H1 (cell line): Measurements from ENCODE around the gene BABAM1. TPM values are rescaled to one million over a fixed set of nuclear protein-coding genes. Genes with fewer than 3 reads are reported as not detected.

Experiments used
- CTCF ChIA-PET: fragments of 300-600 bp; sonication (Branson Sonifier 250); formaldehyde crosslinking; loops from one replicate; lab custom pipeline; 2021; ENCODE audit not compliant: partially characterized antibody; lab: Charles Lee
- POLR2A ChIA-PET: fragments of 300-600 bp; sonication (Branson Sonifier 250); formaldehyde crosslinking; loops from one replicate; lab custom pipeline; 2021; ENCODE audit warnings: inconsistent platforms; ENCODE audit not compliant: partially characterized antibody; lab: Charles Lee
- DNase-seq, 2 experiments: peaks; one replicate each; pipeline versions ENCODE4 v3.0.0 to v3.0.0-alpha.2; 2010 to 2022; ENCODE audit warnings: low spot score in 2 of 2, low read depth in 1 of 2, mixed read lengths in 1 of 2
- FAIRE-seq: peaks from 2 replicates; lab custom pipeline; 2011; peaks lifted over from hg19 to GRCh38; lab: Jason Lieb, UNC
- H2AFZ ChIP-seq: 2 replicates; pipeline ENCODE4 v1.8.1; 2012; ENCODE audit warnings: low read length, inconsistent platforms
- H2AK5ac ChIP-seq: 2 replicates; pipeline ENCODE4 v1.6.1; 2013; ENCODE audit warnings: low read depth, low read length
- H2BK120ac ChIP-seq: replicated peaks from 2 replicates; pipeline ENCODE3; 2013; ENCODE audit warnings: low read depth, low read length, inconsistent platforms
- H2BK12ac ChIP-seq: 2 replicates; pipeline ENCODE4 v1.6.1; 2013; ENCODE audit warnings: low read depth, low read length
- H2BK15ac ChIP-seq: 2 replicates; pipeline ENCODE4 v1.6.1; 2013; ENCODE audit warnings: low read length
- H2BK20ac ChIP-seq: 2 replicates; pipeline ENCODE4 v1.6.1; 2013; ENCODE audit warnings: low read length
- H2BK5ac ChIP-seq: 2 replicates; pipeline ENCODE4 v1.6.1; 2013; ENCODE audit warnings: low read depth, low read length
- H3K14ac ChIP-seq: 2 replicates; pipeline ENCODE4 v1.6.1; 2013; ENCODE audit warnings: inconsistent platforms; ENCODE audit not compliant: insufficient read length
- H3K18ac ChIP-seq: 2 replicates; pipeline ENCODE4 v1.6.1; 2013; ENCODE audit warnings: low read length; ENCODE audit errors: extremely low read depth
- H3K23ac ChIP-seq: 2 replicates; pipeline ENCODE4 v1.6.1; 2013; ENCODE audit warnings: inconsistent platforms; ENCODE audit not compliant: insufficient read length
- H3K23me2 ChIP-seq: 2 replicates; pipeline ENCODE4 v1.6.1; 2013; ENCODE audit warnings: low read depth, low read length
- H3K27ac ChIP-seq: 2 replicates; pipeline ENCODE4 v1.6.1; 2011; ENCODE audit warnings: low read depth, low read length, inconsistent platforms
- H3K27me3 ChIP-seq, 4 experiments: replicated peaks in 1 of 4; 1 replicate in 1 of 4; 2 replicates in 3 of 4; pipeline versions ENCODE4 v1.6.1 to v1.8.1; 2011 to 2013; ENCODE audit warnings: low read length in 3 of 4, mild to moderate bottlenecking in 3 of 4, inconsistent platforms in 2 of 4, mixed read lengths in 2 of 4, moderate library complexity in 1 of 4; ENCODE audit not compliant: control insufficient read depth in 3 of 4, insufficient read depth in 3 of 4; ENCODE audit errors: extremely low read depth in 1 of 4
- H3K36me3 ChIP-seq, 4 experiments: 2 replicates each; pipeline versions ENCODE4 v1.6.1 to v1.8.1; 2011 to 2013; ENCODE audit warnings: mild to moderate bottlenecking in 4 of 4, low read length in 3 of 4, moderate library complexity in 2 of 4, control low read depth in 1 of 4, inconsistent platforms in 1 of 4; ENCODE audit not compliant: insufficient read depth in 4 of 4, control insufficient read depth in 2 of 4
- H3K4ac ChIP-seq: replicated peaks from 2 replicates; pipeline ENCODE3; 2013; ENCODE audit warnings: low read length, low read depth, mixed read lengths, inconsistent platforms; ENCODE audit not compliant: insufficient read length
- H3K4me1 ChIP-seq, 4 experiments: replicated peaks in 1 of 4; 1 replicate in 1 of 4; 2 replicates in 3 of 4; pipeline versions ENCODE4 v1.6.1 to v1.8.1; 2011 to 2013; ENCODE audit warnings: low read length in 3 of 4, inconsistent platforms in 2 of 4, mixed read lengths in 1 of 4; ENCODE audit not compliant: insufficient read depth in 4 of 4, control insufficient read depth in 3 of 4
- H3K4me2 ChIP-seq, 2 experiments: 2 replicates each; pipeline versions ENCODE4 v1.6.1 to v1.8.1; 2011 to 2013; ENCODE audit warnings: low read depth in 2 of 2, low read length in 2 of 2, control low read depth in 1 of 2, inconsistent platforms in 1 of 2, mild to moderate bottlenecking in 1 of 2; ENCODE audit not compliant: insufficient read depth in 1 of 2
- H3K4me3 ChIP-seq, 4 experiments: fragments of 200-600, 300-600 bp in 1 of 4; sonication (generic), shearing (Covaris generic), sonication (Bioruptor Twin) in 1 of 4; 2 replicates each; pipeline versions ENCODE4 v1.5.1 to v1.8.1; 2011 to 2016; ENCODE audit warnings: low read length in 4 of 4, low read depth in 3 of 4, control low read depth in 2 of 4, inconsistent platforms in 2 of 4, mild to moderate bottlenecking in 2 of 4, mixed read lengths in 1 of 4, moderate library complexity in 1 of 4; ENCODE audit not compliant: insufficient read depth in 2 of 4; ENCODE audit errors: extremely low read depth in 1 of 4
- H3K56ac ChIP-seq: replicated peaks from 2 replicates; pipeline ENCODE3; 2013; ENCODE audit warnings: low read depth, mild to moderate bottlenecking, mixed read lengths, low read length, inconsistent platforms; ENCODE audit not compliant: insufficient read length
- H3K79me1 ChIP-seq: 2 replicates; pipeline ENCODE4 v1.6.1; 2013; ENCODE audit warnings: low read depth, low read length, control low read depth
- H3K79me2 ChIP-seq, 2 experiments: 2 replicates each; pipeline versions ENCODE4 v1.6.1 to v1.8.1; 2012 to 2013; ENCODE audit warnings: low read length in 2 of 2, mild to moderate bottlenecking in 2 of 2, inconsistent platforms in 1 of 2; ENCODE audit not compliant: insufficient read depth in 2 of 2, control insufficient read depth in 1 of 2
- H3K9ac ChIP-seq, 4 experiments: replicated peaks in 1 of 4; 1 replicate in 1 of 4; 2 replicates in 3 of 4; pipeline versions ENCODE4 v1.6.1 to v1.8.1; 2011 to 2013; ENCODE audit warnings: low read depth in 3 of 4, low read length in 3 of 4, control low read depth in 2 of 4, mild to moderate bottlenecking in 2 of 4, moderate library complexity in 2 of 4, inconsistent platforms in 1 of 4; ENCODE audit errors: extremely low read depth in 1 of 4
- H3K9me3 ChIP-seq, 2 experiments: 2 replicates each; pipeline versions ENCODE4 v1.6.1 to v1.8.1; 2012 to 2013; ENCODE audit warnings: mild to moderate bottlenecking in 2 of 2, moderate library complexity in 2 of 2, control low read depth in 1 of 2, inconsistent platforms in 1 of 2, low read depth in 1 of 2, low read length in 1 of 2, mixed read lengths in 1 of 2; ENCODE audit not compliant: insufficient read depth in 2 of 2
- H4K20me1 ChIP-seq, 2 experiments: replicated peaks in 1 of 2; 2 replicates each; pipeline versions ENCODE3 to v1.8.1; 2011 to 2013; ENCODE audit warnings: inconsistent platforms in 2 of 2, low read length in 2 of 2, mild to moderate bottlenecking in 1 of 2; ENCODE audit not compliant: insufficient read depth in 2 of 2, control insufficient read depth in 1 of 2
- H4K5ac ChIP-seq: 2 replicates; pipeline ENCODE4 v1.6.1; 2013; ENCODE audit warnings: low read length, low read depth, mixed read lengths, inconsistent platforms; ENCODE audit not compliant: insufficient read length
- H4K8ac ChIP-seq: 2 replicates; pipeline ENCODE4 v1.8.0; 2013; ENCODE audit warnings: mild to moderate bottlenecking, moderate library complexity, low read length, inconsistent platforms; ENCODE audit not compliant: insufficient read depth; ENCODE audit errors: extremely low read depth
- H4K91ac ChIP-seq: replicated peaks from 2 replicates; pipeline ENCODE3; 2013; ENCODE audit warnings: low read length, mixed read lengths, inconsistent platforms; ENCODE audit not compliant: insufficient read length
- BACH1 ChIP-seq: IDR thresholded peaks from 2 replicates; pipeline ENCODE4 v1.6.1; 2012; ENCODE audit warnings: low read length, improper control_type of control experiment
- FOSL1 ChIP-seq: IDR thresholded peaks from 2 replicates; pipeline ENCODE4 v1.6.1; 2011; ENCODE audit warnings: mild to moderate bottlenecking, low read depth, low read length, moderate library complexity; ENCODE audit not compliant: insufficient read depth
- MAFK ChIP-seq: IDR thresholded peaks from 2 replicates; pipeline ENCODE4 v1.6.1; 2012; ENCODE audit warnings: low read depth, mild to moderate bottlenecking, improper control_type of control experiment, low read length
- SIRT6 ChIP-seq: IDR thresholded peaks from one replicate; pipeline ENCODE4 v1.7.1; 2012; ENCODE audit warnings: low read length, inconsistent platforms
- WGBS, 2 experiments: shearing (Covaris generic) in 1 of 2; methylation state at CpG; one replicate each; pipeline versions ENCODE4 v1.1.6 to v1.1.7; 2013 to 2015; ENCODE audit warnings: low lambda C conversion rate in 2 of 2, mixed read lengths in 2 of 2, inconsistent platforms in 1 of 2, low coverage in 1 of 2, missing lambda C conversion rate in 1 of 2; ENCODE audit not compliant: insufficient replicate concordance in 2 of 2, insufficient coverage in 1 of 2, insufficient read length in 1 of 2; ENCODE audit errors: extremely low coverage in 1 of 2, missing lambda C conversion rate in 1 of 2; 5-methylcytosine and 5-hydroxymethylcytosine counted together
- polyA plus RNA-seq, 7 experiments: library from polyadenylated mRNA; depleted of rRNA in 3 of 7; stranded (reverse) in 5 of 7; unstranded in 2 of 7; fragments of >200 nt in 5 of 7; fragments of 200-250 nt in 2 of 7; gene quantifications; 1 replicate in 5 of 7; 2 replicates in 1 of 7; 4 replicates in 1 of 7; pipeline versions ENCODE4 v1.2.1 to v1.2.3, GENCODE V29; 2011 to 2013; ENCODE audit warnings: missing spikeins in 2 of 7, mixed read lengths in 2 of 7
- total RNA-seq: library from RNA; stranded (reverse); fragmentation: NEBNext Ultra II Directional; extraction: Animal tissue kit (Norgen Biotek cat#: 25700); gene quantifications from 2 replicates; pipeline ENCODE4 v1.2.1, GENCODE V29; 2021
- TF ChIP-seq, protein P1 (sequence below): IDR thresholded peaks from 2 replicates; pipeline ENCODE4 v1.6.1; 2012; ENCODE audit warnings: low read length, inconsistent platforms

The BABAM1 gene
- total and polyA plus RNA-seq, 2 of the 8 experiments (the other 6 are each of a cell fraction or from before 2014, with no cell fraction given), result 127 to 133 TPM

DNA sequence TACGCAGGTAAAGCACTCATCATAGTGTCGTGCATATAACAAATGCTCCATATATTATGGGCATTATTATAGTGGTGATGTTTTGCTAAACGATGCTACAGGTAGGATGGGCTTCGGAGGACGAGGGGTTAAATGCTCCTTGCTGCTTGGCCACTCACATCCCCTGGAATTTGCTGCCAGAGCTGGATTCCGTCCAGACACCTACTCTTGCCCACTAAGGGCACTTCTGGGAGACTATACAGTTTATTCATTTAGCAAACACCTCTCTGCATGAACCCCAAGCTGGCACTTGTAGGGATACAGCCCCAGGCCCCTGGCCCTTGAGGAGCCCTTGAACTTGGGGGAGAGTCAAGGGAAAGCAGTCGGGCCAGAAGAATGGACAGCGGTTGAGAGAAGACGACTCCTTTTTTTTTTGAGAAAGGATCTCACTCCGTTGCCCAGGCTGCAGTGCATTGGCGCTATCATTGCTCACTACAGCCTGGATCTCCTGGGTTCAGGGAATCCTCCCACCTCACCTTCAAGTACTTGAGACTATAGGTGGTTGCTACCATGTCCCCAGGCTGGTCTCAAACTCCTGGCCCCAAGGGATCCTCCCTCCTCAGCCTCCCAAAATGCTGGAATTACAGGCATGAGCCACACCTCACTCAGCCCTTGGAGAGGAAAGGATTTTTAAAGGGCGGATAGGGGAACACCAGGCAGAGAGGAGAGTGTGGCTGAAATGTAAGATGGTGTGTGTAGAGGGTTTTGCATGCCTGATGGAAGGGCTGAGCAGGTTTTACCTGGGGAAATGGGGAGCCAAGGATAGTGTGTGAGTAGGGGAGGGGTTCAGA, 37.4 kb downstream of the BABAM1 start:
- Histone ChIP-seq H3K4me1 (peaks cover 12 to 21% (median 14%) of the 10 kb centered on the region in 4 experiments), H3K23ac (no peak overlapping the region), H3K79me1 (peaks cover 4% of the 10 kb centered on the region), H3K56ac (no peak overlapping the region), H3K27me3 (no peaks in the 10 kb centered on the region), H3K14ac (no peak overlapping the region), H2BK12ac (peak overlapping the region; percentile 92), H3K9me3 (no peaks in the 10 kb centered on the region), H2AK5ac (peak overlapping the region; percentile 61; the same call in 1 of the 2 replicates), H4K8ac (no peak overlapping the region), H4K20me1 (peaks cover 1 to 8% of the 10 kb centered on the region in 2 experiments), H3K36me3 (peaks cover 0 to 9% (median 0%) of the 10 kb centered on the region in 4 experiments; a peak in 2 of 8 replicates), H2AFZ (no peak overlapping the region), H3K4me2 (peak overlapping the region; percentile 59 to 82; a peak in 3 of 4 replicates), H3K4ac (no peak overlapping the region), H2BK15ac (0 out of 2 replicates have a peak overlapping the region, but pooled peaks have one; percentile 81), H2BK5ac (no peak overlapping the region), H3K27ac (no peak overlapping the region), H4K91ac (no peak overlapping the region), H2BK20ac (peak overlapping the region; percentile 23; the same call in 1 of the 2 replicates), H4K5ac (no peak overlapping the region), H3K18ac (no peak overlapping the region), H2BK120ac (no peak overlapping the region), H3K9ac (no peak overlapping the region), H3K23me2 (peaks cover 7% of the 10 kb centered on the region), H3K79me2 (peaks cover 0 to 4% of the 10 kb centered on the region in 2 experiments; a peak in 1 of 4 replicates), H3K4me3 (peak overlapping the region in 1 of 4 experiments; percentile 78; a peak in 2 of 8 replicates)
- ChIA-PET POLR2A (interaction anchor here (0.6 to 18.5 kb wide), 10 partner anchors 10 to 137 kb away, joined by 3 to 329 read pairs (median 4); partner anchors contain the start of genes ANO8, BABAM1 and USE1), CTCF (interaction anchor here (0.6 to 3.0 kb wide), 22 partner anchors 8 to 774 kb away, joined by 3 to 29 read pairs (median 4); partner anchors contain the start of genes ANO8 and USE1)
- FAIRE-seq (no peak), DNase-seq (no peak)
- TF ChIP-seq SIRT6, result no peak
- TF ChIP-seq MAFK, result no peak
- no peak for TF ChIP-seq FOSL1
- TF ChIP-seq, protein P1, sequence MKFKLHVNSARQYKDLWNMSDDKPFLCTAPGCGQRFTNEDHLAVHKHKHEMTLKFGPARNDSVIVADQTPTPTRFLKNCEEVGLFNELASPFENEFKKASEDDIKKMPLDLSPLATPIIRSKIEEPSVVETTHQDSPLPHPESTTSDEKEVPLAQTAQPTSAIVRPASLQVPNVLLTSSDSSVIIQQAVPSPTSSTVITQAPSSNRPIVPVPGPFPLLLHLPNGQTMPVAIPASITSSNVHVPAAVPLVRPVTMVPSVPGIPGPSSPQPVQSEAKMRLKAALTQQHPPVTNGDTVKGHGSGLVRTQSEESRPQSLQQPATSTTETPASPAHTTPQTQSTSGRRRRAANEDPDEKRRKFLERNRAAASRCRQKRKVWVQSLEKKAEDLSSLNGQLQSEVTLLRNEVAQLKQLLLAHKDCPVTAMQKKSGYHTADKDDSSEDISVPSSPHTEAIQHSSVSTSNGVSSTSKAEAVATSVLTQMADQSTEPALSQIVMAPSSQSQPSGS, result no peak
- TF ChIP-seq BACH1, result no peak
- WGBS, 2 experiments, result 78% methylated on average over 12 of the region's 12 CpGs; no CpG with 5 or more reads in 1 of the 2 experiments
